Hepatocyte (in vitro differentiated cells): ENCODE results near the gene COX14. TPM values are rescaled to one million over a fixed set of nuclear protein-coding genes. Genes with fewer than 3 reads are reported as not detected.

Source experiments
- DNase-seq: peaks from one replicate; pipeline ENCODE4 v3.0.0-alpha.2; 2016; ENCODE audit warnings: low spot score
- H2AFZ ChIP-seq: fragments of 200-600 bp; sonication (generic); 2 replicates; pipeline ENCODE4 v1.6.0; 2016; ENCODE audit warnings: antibody characterized with exemption, mild to moderate bottlenecking
- H3K27ac ChIP-seq: fragments of 200-600 bp; sonication (generic); 2 replicates; pipeline ENCODE4 v1.5.1; 2016; ENCODE audit warnings: mild to moderate bottlenecking
- H3K27me3 ChIP-seq: fragments of 200-600 bp; sonication (generic); 2 replicates; pipeline ENCODE4 v1.6.1; 2016
- H3K36me3 ChIP-seq: fragments of 200-600 bp; sonication (generic); replicated peaks from 2 replicates; pipeline ENCODE4 v1.5.1; 2016; ENCODE audit warnings: low read depth; ENCODE audit not compliant: insufficient read depth
- H3K4me1 ChIP-seq: fragments of 200-600 bp; sonication (generic); 2 replicates; pipeline ENCODE4 v1.5.1; 2016; ENCODE audit warnings: mild to moderate bottlenecking, moderate library complexity; ENCODE audit not compliant: insufficient read depth
- H3K4me2 ChIP-seq: fragments of 200-600 bp; sonication (generic); 2 replicates; pipeline ENCODE4 v1.6.0; 2016
- H3K4me3 ChIP-seq: fragments of 200-600 bp; sonication (generic); 2 replicates; pipeline ENCODE4 v1.5.1; 2016; ENCODE audit warnings: mild to moderate bottlenecking
- H3K79me2 ChIP-seq: fragments of 200-600 bp; sonication (generic); 2 replicates; pipeline ENCODE4 v1.6.0; 2017; ENCODE audit warnings: mild to moderate bottlenecking
- H3K9me2 ChIP-seq: fragments of 200-600 bp; sonication (generic); replicated peaks from 2 replicates; pipeline ENCODE4 v1.6.0; 2017; ENCODE audit warnings: mild to moderate bottlenecking; ENCODE audit not compliant: insufficient read depth
- H3K9me3 ChIP-seq: fragments of 200-600 bp; sonication (generic); 2 replicates; pipeline ENCODE4 v1.5.1; 2016; ENCODE audit warnings: low read depth, mild to moderate bottlenecking
- H4K20me1 ChIP-seq: fragments of 200-600 bp; sonication (generic); 2 replicates; pipeline ENCODE4 v1.6.0; 2016; ENCODE audit warnings: mild to moderate bottlenecking; ENCODE audit not compliant: insufficient read depth, poor library complexity, severe bottlenecking
- CTCF ChIP-seq: fragments of 200-600 bp; sonication (generic); IDR thresholded peaks from 2 replicates; pipeline ENCODE4 v1.5.1; 2016; ENCODE audit warnings: antibody characterized with exemption, mild to moderate bottlenecking; ENCODE audit not compliant: poor library complexity
- EZH2 ChIP-seq: fragments of 200-600 bp; sonication (generic); IDR thresholded peaks from 2 replicates; pipeline ENCODE4 v1.6.1; 2016; ENCODE audit warnings: antibody characterized with exemption, mild to moderate bottlenecking, borderline replicate concordance
- EZH2phosphoT487 ChIP-seq: fragments of 200-600 bp; sonication (generic); IDR thresholded peaks from one replicate; pipeline ENCODE4 v1.6.1; 2018; ENCODE audit warnings: antibody characterized with exemption, mild to moderate bottlenecking, low read depth, moderate library complexity; ENCODE audit not compliant: unreplicated experiment, severe bottlenecking
- WGBS: methylation state at CpG from one replicate; pipeline ENCODE4 v1.1.6; 2016; ENCODE audit warnings: low lambda C conversion rate; ENCODE audit errors: missing lambda C conversion rate; 5-methylcytosine and 5-hydroxymethylcytosine counted together
- polyA plus RNA-seq: library from polyadenylated mRNA; unstranded; fragments of >200 nt; fragmentation: Nextera tagmentation; extraction: Ambion mirVana; gene quantifications from 2 replicates; pipeline ENCODE4 v1.2.1, GENCODE V29; 2016
- total RNA-seq: library from RNA; depleted of rRNA; stranded (reverse); fragments of >200 nt; gene quantifications from 2 replicates; pipeline ENCODE4 v1.2.3, GENCODE V29; 2014

COX14 gene
- total and polyA plus RNA-seq, 2 experiments from 2014 or later = 61.5 to 186 TPM

GRCh38 chr12:50074936-50075807 lies 36.9 kb upstream of the COX14 start:
- Histone ChIP-seq H3K4me1 (no peaks in the 10 kb centered on the region), H3K9me3 (no peaks in the 10 kb centered on the region), H3K27me3 (no peaks in the 10 kb centered on the region), H3K4me2 (peak overlapping the region; percentile 51), H3K79me2 (no peaks in the 10 kb centered on the region), H3K4me3 (no peak overlapping the region), H3K36me3 (no peaks in the 10 kb centered on the region), H3K27ac (peak overlapping the region; percentile 62), H2AFZ (peak overlapping the region; percentile 12), H3K9me2 (no peaks in the 10 kb centered on the region), H4K20me1 (no peaks in the 10 kb centered on the region)
- WGBS = 10% methylated on average over 9 of the region's 9 CpGs
- TF ChIP-seq EZH2phosphoT487 = no peak
- TF ChIP-seq CTCF = peak; percentile 93
- peak; percentile 91 for DNase-seq

- peak overlapping the region; percentile 62 for H3K27ac ChIP-seq
- no peaks in the 10 kb centered on the region for H3K36me3 ChIP-seq
- no peak for DNase-seq
- no peaks in the 10 kb centered on the region for H4K20me1 ChIP-seq
- WGBS = 93% methylated on average over 1 of the region's 1 CpG
- no peaks in the 10 kb centered on the region for H3K79me2 ChIP-seq
- H3K4me1 ChIP-seq = no peaks in the 10 kb centered on the region
- H3K4me3 ChIP-seq = no peak overlapping the region
- peak overlapping the region; percentile 51 for H3K4me2 ChIP-seq
- H3K9me2 ChIP-seq = no peaks in the 10 kb centered on the region
- TF ChIP-seq CTCF = no peak
- no peak for TF ChIP-seq EZH2phosphoT487
- no peak for TF ChIP-seq EZH2
- no peak overlapping the region for H2AFZ ChIP-seq
- H3K27me3 ChIP-seq = no peaks in the 10 kb centered on the region
- H3K9me3 ChIP-seq = no peaks in the 10 kb centered on the region
Measured at GRCh38 chr12:50075808-50076170, 36.2 kb upstream of the COX14 start.

- no peak overlapping the region for H3K4me2 ChIP-seq
- peaks cover 6% of the 10 kb centered on the region for H3K4me1 ChIP-seq
- TF ChIP-seq CTCF (no peak), EZH2 (no peak), EZH2phosphoT487 (no peak)
- no peaks in the 10 kb centered on the region for H3K9me2 ChIP-seq
- H3K27ac ChIP-seq = no peak overlapping the region
- H3K36me3 ChIP-seq = no peaks in the 10 kb centered on the region
- no peaks in the 10 kb centered on the region for H3K27me3 ChIP-seq
- H2AFZ ChIP-seq = no peak overlapping the region
- H4K20me1 ChIP-seq = no peaks in the 10 kb centered on the region
- no peaks in the 10 kb centered on the region for H3K9me3 ChIP-seq
- H3K4me3 ChIP-seq = no peak overlapping the region
- 89% methylated on average over 12 of the region's 12 CpGs for WGBS
- no peak for DNase-seq
- H3K79me2 ChIP-seq = no peaks in the 10 kb centered on the region
Measured at GRCh38 chr12:50077099-50077498, 34.9 kb upstream of the COX14 start.
